B cell (primary cell): ENCODE measurements around the gene C1orf198.

Source experiments
- CTCF ChIP-seq: fragments of 200-600 bp; IDR thresholded peaks from one replicate; pipeline ENCODE4 v1.8.0; 2022; ENCODE audit warnings: antibody characterized with exemption, mild to moderate bottlenecking
- EZH2 ChIP-seq: IDR thresholded peaks from 2 replicates; pipeline ENCODE4 v1.6.1; 2012; ENCODE audit warnings: borderline replicate concordance, low read depth, mild to moderate bottlenecking, moderate library complexity, low read length; ENCODE audit not compliant: insufficient read depth, poor library complexity, severe bottlenecking

- TF ChIP-seq CTCF = no peak
- no peak for TF ChIP-seq EZH2
These were observed 36.5 kb downstream of the C1orf198 start for GRCh38 chr1:230831771-230832170.
